Calu3 (cell line): ENCODE results near the gene TNNT1. TPM values are rescaled to one million over a fixed set of nuclear protein-coding genes. Genes with fewer than 3 reads are reported as not detected.

Source experiments
- BruUV-seq: library from RNA; stranded (reverse); fragments of 400-500 nt; replicated peaks from 2 replicates; lab custom pipeline; 2021; lab: Mats Ljungman, UMichigan
- CTCF ChIA-PET: fragments of 300-600 bp; sonication (Branson Sonifier 250); formaldehyde crosslinking; loops from one replicate; lab custom pipeline; 2022; ENCODE audit warnings: antibody characterized with exemption; lab: Charles Lee
- DNase-seq: peaks from one replicate; pipeline ENCODE4 v3.0.0; 2022
- H3K27ac Mint-ChIP-seq: one replicate; pipeline ENCODE4 v1.8.0; 2022; ENCODE audit warnings: mixed read lengths; ENCODE audit not compliant: unreplicated experiment
- H3K27me3 Mint-ChIP-seq: one replicate; pipeline ENCODE4 v1.8.0; 2022; ENCODE audit warnings: mixed read lengths; ENCODE audit not compliant: unreplicated experiment
- H3K36me3 Mint-ChIP-seq: one replicate; pipeline ENCODE4 v1.8.0; 2022; ENCODE audit warnings: mild to moderate bottlenecking, moderate library complexity, mixed read lengths; ENCODE audit not compliant: insufficient read depth, unreplicated experiment
- H3K4me1 Mint-ChIP-seq: one replicate; pipeline ENCODE4 v1.8.0; 2022; ENCODE audit warnings: mild to moderate bottlenecking, low read depth, mixed read lengths; ENCODE audit not compliant: unreplicated experiment
- H3K4me3 Mint-ChIP-seq: one replicate; pipeline ENCODE4 v1.8.0; 2022; ENCODE audit warnings: mild to moderate bottlenecking, low read depth, moderate library complexity, mixed read lengths; ENCODE audit not compliant: unreplicated experiment
- H3K9me3 Mint-ChIP-seq: one replicate; pipeline ENCODE4 v1.8.0; 2022; ENCODE audit warnings: low read depth, mixed read lengths; ENCODE audit not compliant: unreplicated experiment
- intact Hi-C: fragments of 100-400 bp; cut with micrococcal nuclease; formaldehyde crosslinking; loops from one replicate; pipeline ENCODE4 v1.10.0; 2022; ENCODE audit not compliant: unreplicated experiment
- total RNA-seq: library from RNA; stranded (reverse); gene quantifications from 2 replicates; pipeline ENCODE4 v1.2.3, GENCODE V29; 2022
- TF ChIP-seq, protein P1 (sequence below): fragments of 200-600 bp; IDR thresholded peaks from one replicate; pipeline ENCODE4 v1.8.0; 2022; ENCODE audit warnings: antibody characterized with exemption; ENCODE audit not compliant: unreplicated experiment

The TNNT1 gene
- total RNA-seq, 1 experiment from 2014 or later, result 48.8 TPM

DNA sequence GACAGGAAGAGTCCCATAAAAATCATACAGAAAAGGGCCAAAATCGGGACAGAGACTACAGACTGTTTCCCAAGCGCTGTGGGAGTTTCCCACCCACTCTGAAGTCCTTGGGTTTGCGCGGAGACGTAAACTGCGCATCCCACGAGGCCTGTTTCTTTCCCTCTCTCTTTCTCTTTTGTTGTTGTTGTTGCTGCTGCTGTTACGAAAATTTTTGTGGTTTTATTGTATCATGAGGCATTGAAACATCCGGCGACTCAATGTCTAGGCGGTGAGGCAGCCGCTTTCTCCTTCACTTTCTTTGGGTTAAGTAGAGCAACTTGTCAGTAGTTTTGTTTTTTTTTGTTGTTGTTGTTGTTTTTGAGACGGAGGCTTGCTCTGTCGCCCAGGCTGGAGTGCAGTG is 30.0 kb downstream of the TNNT1 start:
- CTCF ChIA-PET, result no interaction called here
- Mint-ChIP-seq H3K27me3 (peaks cover 18% of the 10 kb centered on the region), H3K4me1 (peaks cover 22% of the 10 kb centered on the region), H3K36me3 (peaks cover 28% of the 10 kb centered on the region), H3K27ac (no peak overlapping the region), H3K9me3 (no peaks in the 10 kb centered on the region), H3K4me3 (no peak overlapping the region)
- intact Hi-C loops, result no loop called here
- TF ChIP-seq, protein P1, sequence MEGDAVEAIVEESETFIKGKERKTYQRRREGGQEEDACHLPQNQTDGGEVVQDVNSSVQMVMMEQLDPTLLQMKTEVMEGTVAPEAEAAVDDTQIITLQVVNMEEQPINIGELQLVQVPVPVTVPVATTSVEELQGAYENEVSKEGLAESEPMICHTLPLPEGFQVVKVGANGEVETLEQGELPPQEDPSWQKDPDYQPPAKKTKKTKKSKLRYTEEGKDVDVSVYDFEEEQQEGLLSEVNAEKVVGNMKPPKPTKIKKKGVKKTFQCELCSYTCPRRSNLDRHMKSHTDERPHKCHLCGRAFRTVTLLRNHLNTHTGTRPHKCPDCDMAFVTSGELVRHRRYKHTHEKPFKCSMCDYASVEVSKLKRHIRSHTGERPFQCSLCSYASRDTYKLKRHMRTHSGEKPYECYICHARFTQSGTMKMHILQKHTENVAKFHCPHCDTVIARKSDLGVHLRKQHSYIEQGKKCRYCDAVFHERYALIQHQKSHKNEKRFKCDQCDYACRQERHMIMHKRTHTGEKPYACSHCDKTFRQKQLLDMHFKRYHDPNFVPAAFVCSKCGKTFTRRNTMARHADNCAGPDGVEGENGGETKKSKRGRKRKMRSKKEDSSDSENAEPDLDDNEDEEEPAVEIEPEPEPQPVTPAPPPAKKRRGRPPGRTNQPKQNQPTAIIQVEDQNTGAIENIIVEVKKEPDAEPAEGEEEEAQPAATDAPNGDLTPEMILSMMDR, result no peak
- no TSS peak for BruUV-seq
- DNase-seq, result no peak

DNA sequence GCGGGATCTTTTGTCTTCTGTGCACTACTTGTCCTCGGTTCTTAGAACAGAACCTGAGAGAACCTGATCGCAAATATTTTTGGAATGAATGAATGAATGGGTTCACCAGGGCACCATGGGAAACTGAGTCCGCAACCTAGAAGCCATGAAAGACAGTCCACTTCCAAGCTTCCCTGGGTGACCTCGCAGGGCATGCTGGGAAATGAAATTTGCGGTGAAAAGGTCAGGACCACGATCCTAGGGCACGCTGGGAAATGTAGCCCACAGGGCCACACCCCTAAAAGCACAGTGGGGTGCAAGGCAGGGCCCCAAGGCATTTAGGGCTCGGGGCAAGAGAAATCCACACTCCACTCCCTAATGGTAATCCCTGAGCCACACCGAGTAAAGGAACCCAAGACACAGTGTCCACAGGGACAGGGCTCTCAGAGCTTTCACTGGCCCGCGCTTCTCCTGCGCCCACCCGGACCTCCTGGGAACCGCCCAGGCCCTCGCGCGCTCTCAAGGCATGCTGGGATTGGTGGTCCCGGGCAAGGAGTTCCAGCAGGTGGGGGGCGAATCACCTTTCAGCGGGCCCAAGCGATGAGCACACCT is 30.5 kb downstream of the TNNT1 start:
- BruUV-seq, result no TSS peak

DNA sequence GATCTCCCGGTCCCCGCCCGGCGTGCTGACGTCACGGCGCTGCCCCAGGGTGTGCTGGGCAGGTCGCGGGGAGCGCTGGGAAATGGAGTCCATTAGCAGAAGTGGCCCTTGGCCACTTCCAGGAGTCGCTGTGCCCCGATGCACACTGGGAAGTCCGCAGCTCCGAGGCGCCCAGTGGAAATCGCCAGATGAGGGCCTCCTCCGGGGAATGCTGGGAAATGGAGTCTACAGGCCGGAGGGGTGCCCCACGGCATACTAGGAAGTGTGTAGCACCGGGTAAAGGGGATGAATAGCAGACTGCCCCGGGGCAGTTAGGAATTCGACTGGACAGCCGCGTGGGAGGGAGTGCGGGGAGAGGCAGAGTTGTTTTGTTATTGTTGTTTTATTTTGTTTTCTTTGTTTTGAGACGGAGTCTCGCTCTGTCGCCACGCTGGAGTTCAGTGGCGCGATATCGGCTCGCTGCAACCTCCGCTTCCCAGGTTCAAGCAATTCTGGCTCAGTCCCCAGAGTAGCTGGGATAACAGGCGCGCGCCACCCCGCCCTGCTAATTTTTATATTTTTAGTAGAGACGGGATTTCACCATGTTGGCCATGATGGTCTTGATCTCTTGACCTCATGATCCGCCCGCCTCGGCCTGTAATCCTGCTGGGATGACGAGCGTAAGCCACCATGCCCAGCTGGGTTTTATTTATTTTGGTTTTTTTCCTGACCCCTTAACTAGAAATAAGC is 31.2 kb downstream of the TNNT1 start:
- BruUV-seq, result TSS peak; percentile 91
- Mint-ChIP-seq H3K36me3 (peaks cover 28% of the 10 kb centered on the region), H3K9me3 (no peaks in the 10 kb centered on the region), H3K27me3 (peaks cover 6% of the 10 kb centered on the region), H3K27ac (peak overlapping the region; percentile 81), H3K4me3 (peak overlapping the region; percentile 83), H3K4me1 (peaks cover 22% of the 10 kb centered on the region)
- peak; percentile 99 for DNase-seq
- intact Hi-C loops, result loop anchor here (2.0 kb wide), 1 partner anchor 55 kb away; the partner anchor contains the start of gene RDH13
- TF ChIP-seq, protein P1, result no peak
- CTCF ChIA-PET, result interaction anchor here (0.6 to 1.4 kb wide), 5 partner anchors 8 to 372 kb away, joined by 3 to 9 read pairs (median 3); partner anchors contain the start of gene DNAAF3

More for the DNA sequence above, 30.5 kb downstream of the TNNT1 start:
- Mint-ChIP-seq H3K4me1 (peaks cover 22% of the 10 kb centered on the region), H3K9me3 (no peaks in the 10 kb centered on the region), H3K36me3 (peaks cover 28% of the 10 kb centered on the region), H3K4me3 (peak overlapping the region; percentile 83), H3K27me3 (peaks cover 12% of the 10 kb centered on the region), H3K27ac (peak overlapping the region; percentile 81)
- intact Hi-C loops, result no loop called here
- TF ChIP-seq, protein P1, result no peak
- DNase-seq, result no peak
- CTCF ChIA-PET, result interaction anchor here (0.9 to 1.4 kb wide), 2 partner anchors 8 to 28 kb away, joined by 3 to 9 read pairs; no protein-coding TSS in a partner anchor

DNA sequence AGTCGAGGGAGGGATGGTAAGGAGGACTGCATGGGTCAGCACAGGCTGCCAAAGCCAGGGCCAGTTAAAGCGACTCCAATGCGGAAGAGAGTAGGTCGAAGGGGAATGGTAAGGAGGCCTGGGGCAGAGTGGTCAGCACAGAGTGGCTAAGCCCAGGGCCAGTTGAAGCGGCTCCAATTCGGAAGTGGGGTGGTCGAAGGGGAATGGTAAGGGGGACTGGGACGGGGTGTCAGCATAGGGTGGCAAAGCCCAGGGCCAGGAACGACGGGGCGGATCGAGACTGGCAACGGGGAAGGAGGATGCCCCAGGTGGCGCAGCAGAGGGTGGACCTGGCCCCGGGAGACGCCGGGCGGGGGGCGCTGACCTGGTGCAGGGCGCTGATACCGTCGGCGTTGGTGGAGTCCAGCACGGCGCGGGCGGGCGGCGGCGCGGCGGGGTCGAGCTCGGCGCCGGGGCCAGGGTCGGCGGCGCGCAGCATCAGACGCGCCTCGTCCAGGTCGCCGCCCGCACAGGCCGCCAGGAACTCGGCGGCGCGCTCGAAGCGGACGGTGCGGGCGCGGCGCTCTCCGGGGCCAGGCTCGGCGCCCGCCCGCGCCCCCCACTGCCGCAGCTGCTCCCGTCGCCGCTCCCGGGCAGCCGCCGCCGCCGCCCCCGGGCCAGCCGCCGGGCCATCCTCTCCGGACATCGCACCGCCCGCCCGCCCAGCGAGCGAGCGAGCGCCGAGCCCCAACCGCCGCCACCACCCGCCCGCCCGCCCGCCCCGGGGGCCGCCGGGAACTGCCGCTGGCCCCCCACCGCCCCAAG is 31.9 kb downstream of the TNNT1 start, which contains the start of gene PPP1R12C:
Gene PPP1R12C (minus strand): TSS at position 779 of the 804 bp plus-strand sequence. CDS start 94 bp downstream, at position 685.
- H3K4me3 Mint-ChIP-seq, result peak within 1 kb of the TSS; percentile 83
- BruUV-seq, result no TSS peak
- CTCF ChIA-PET, result interaction anchor here (0.5 to 1.4 kb wide), 6 partner anchors 25 to 521 kb away, joined by 3 to 9 read pairs (median 4); partner anchors contain the start of gene DNAAF3
- peak within 1 kb of the TSS; percentile 84 for H3K27ac Mint-ChIP-seq
- peaks cover 28% of the 10 kb centered on the region for H3K36me3 Mint-ChIP-seq
- H3K9me3 Mint-ChIP-seq, result no peaks in the 10 kb centered on the region
- DNase-seq, result peak; percentile 16
- H3K27me3 Mint-ChIP-seq, result no peaks in the 10 kb centered on the region
- intact Hi-C loops, result loop anchor here (2.0 kb wide), 1 partner anchor 54 kb away; the partner anchor contains the start of gene RDH13
- TF ChIP-seq, protein P1, result no peak
- H3K4me1 Mint-ChIP-seq, result peaks cover 22% of the 10 kb centered on the region
